HG03565 (cell line): ENCODE results near the gene EGR1.
"Not testable (repeated sequence)": the region's sequence is repeated elsewhere in the genome, so short reads cannot be mapped to it uniquely, and the experiment has no call there.

Source experiments
- ATAC-seq: cut with Tn5 transposase; IDR thresholded peaks from one replicate; pipeline ENCODE4 v1.9.1; 2021; ENCODE audit warnings: mild to moderate bottlenecking, moderate library complexity; ENCODE audit not compliant: unreplicated experiment

Gene EGR1

GRCh38 chr5:138506370-138507306 is 41.4 kb downstream of the EGR1 start:
- ATAC-seq: no peak

DNA sequence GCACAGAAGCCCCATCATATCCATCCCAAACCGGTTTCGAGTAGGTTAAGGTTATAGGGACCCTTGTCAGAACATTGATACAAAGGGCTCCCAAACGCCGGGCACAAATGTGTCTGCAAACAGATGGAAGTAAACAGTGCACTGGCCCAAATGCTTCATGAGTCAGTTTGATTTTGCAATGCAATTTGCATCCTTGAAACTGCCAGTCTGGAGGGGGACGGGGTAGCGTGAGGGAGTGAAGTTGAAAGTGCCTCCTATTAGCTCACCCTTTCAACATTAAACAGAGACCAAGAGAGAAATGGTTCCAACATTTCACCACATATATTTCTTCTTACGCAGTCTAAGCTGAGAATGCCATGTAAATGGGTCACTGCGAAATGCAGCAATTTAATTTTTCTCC is 42.2 kb downstream of the EGR1 start:
- not testable (repeated sequence) for ATAC-seq

GRCh38 chr5:138508958-138509357 is 43.7 kb downstream of the EGR1 start:
- ATAC-seq: no peak

GRCh38 chr5:138514021-138514420 is 48.7 kb downstream of the EGR1 start:
- no peak for ATAC-seq

GRCh38 chr5:138515556-138516245 is 50.4 kb downstream of the EGR1 start:
- ATAC-seq: no peak

GRCh38 chr5:138517437-138517836 is 52.2 kb downstream of the EGR1 start:
- no peak for ATAC-seq
